ENCODE measurements around the gene NUDT5. TPM values are rescaled to one million over a fixed set of nuclear protein-coding genes. Genes with fewer than 3 reads are reported as not detected.

The NUDT5 gene
- total RNA-seq, 1 donor from 2014 or later = 43.3 TPM

- H3K4me1 ChIP-seq = no peaks in the 10 kb centered on the region
- H3K27ac ChIP-seq = no peak overlapping the region
- intact Hi-C loops (cut with DNase I) = no loop called here
- H3K4me3 ChIP-seq = no peak overlapping the region
- H3K36me3 ChIP-seq = peaks cover 71% of the 10 kb centered on the region
- H3K27me3 ChIP-seq (ENCODE audit: low read depth) = no peaks in the 10 kb centered on the region
- no peak for ATAC-seq
- no peak for DNase-seq
- no peak for TF ChIP-seq CTCF (IDR thresholded peaks at IDR 0.05)
- no peaks in the 10 kb centered on the region for H3K9me3 ChIP-seq
These were observed 17.9 kb upstream of the NUDT5 start for GRCh38 chr10:12213621-12214020.

- Histone ChIP-seq H3K27ac (no peak overlapping the region), H3K9me3 (no peaks in the 10 kb centered on the region), H3K27me3 (ENCODE audit: low read depth) (no peaks in the 10 kb centered on the region), H3K4me3 (no peak overlapping the region), H3K36me3 (peaks cover 66% of the 10 kb centered on the region), H3K4me1 (no peaks in the 10 kb centered on the region)
- DNase-seq (no peak), ATAC-seq (no peak)
- no peak for TF ChIP-seq CTCF (IDR thresholded peaks at IDR 0.05)
- intact Hi-C loops (cut with DNase I) = no loop called here
These were observed 16.8 kb upstream of the NUDT5 start for GRCh38 chr10:12212454-12212853.

GRCh38 chr10:12208460-12208859 is 12.8 kb upstream of the NUDT5 start:
- no peak for TF ChIP-seq CTCF (IDR thresholded peaks at IDR 0.05)
- Histone ChIP-seq H3K27ac (no peak overlapping the region), H3K9me3 (no peaks in the 10 kb centered on the region), H3K4me3 (no peak overlapping the region), H3K4me1 (no peaks in the 10 kb centered on the region), H3K27me3 (ENCODE audit: low read depth) (no peaks in the 10 kb centered on the region), H3K36me3 (peaks cover 71% of the 10 kb centered on the region)
- DNase-seq (no peak), ATAC-seq (no peak)
- intact Hi-C loops (cut with DNase I) = no loop called here

GRCh38 chr10:12207114-12207513 is 11.4 kb upstream of the NUDT5 start:
- no peaks in the 10 kb centered on the region for H3K27me3 ChIP-seq (ENCODE audit: low read depth)
- no peak for TF ChIP-seq CTCF (IDR thresholded peaks at IDR 0.05)
- no peak for DNase-seq
- intact Hi-C loops (cut with DNase I) = no loop called here
- H3K27ac ChIP-seq = no peak overlapping the region
- no peaks in the 10 kb centered on the region for H3K4me1 ChIP-seq
- peaks cover 73% of the 10 kb centered on the region for H3K36me3 ChIP-seq
- no peak overlapping the region for H3K4me3 ChIP-seq
- ATAC-seq = no peak
- no peaks in the 10 kb centered on the region for H3K9me3 ChIP-seq

GRCh38 chr10:12205082-12205481 is 9.4 kb upstream of the NUDT5 start:
- H3K27me3 ChIP-seq (ENCODE audit: low read depth) = no peaks in the 10 kb centered on the region
- intact Hi-C loops (cut with DNase I) = no loop called here
- TF ChIP-seq CTCF (IDR thresholded peaks at IDR 0.05) = no peak
- no peak overlapping the region for H3K4me3 ChIP-seq
- H3K27ac ChIP-seq = no peak overlapping the region
- DNase-seq = no peak
- H3K36me3 ChIP-seq = peaks cover 73% of the 10 kb centered on the region
- no peaks in the 10 kb centered on the region for H3K9me3 ChIP-seq
- no peaks in the 10 kb centered on the region for H3K4me1 ChIP-seq
- no peak for ATAC-seq

DNA sequence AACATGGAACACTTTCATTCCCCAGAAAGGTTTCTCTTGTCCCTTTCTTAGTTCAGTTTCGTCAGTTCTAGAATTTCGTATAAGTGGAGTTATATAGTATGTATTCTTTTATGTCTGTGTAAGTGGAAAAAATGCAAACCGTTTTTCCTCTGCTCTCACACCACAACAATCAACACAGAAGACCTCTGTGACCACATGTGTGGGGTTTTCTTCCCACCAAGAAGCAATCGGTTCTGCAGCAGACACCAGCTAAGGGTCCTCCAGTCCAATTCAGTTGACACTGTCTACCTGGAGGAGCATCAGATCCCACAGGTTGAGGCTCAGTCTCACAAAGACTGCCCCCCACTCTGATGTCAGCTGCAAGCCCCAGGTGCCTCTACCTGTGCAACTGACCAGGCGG is 6.5 kb upstream of the NUDT5 start:
- H3K4me3 ChIP-seq = no peak overlapping the region
- peaks cover 67% of the 10 kb centered on the region for H3K36me3 ChIP-seq
- H3K9me3 ChIP-seq = no peaks in the 10 kb centered on the region
- intact Hi-C loops (cut with DNase I) = no loop called here
- DNase-seq (no peak), ATAC-seq (no peak)
- H3K27ac ChIP-seq = no peak overlapping the region
- H3K4me1 ChIP-seq = peaks cover 12% of the 10 kb centered on the region
- no peaks in the 10 kb centered on the region for H3K27me3 ChIP-seq (ENCODE audit: low read depth)
- TF ChIP-seq CTCF (IDR thresholded peaks at IDR 0.05) = no peak

Measured in lower lobe of right lung (tissue), 2 donors.